SK-N-SH (cell line): Measurements from ENCODE around the gene AMHR2. TPM values are rescaled to one million over a fixed set of nuclear protein-coding genes. Genes with fewer than 3 reads are reported as not detected.

ENCODE experiments used
- CTCF ChIA-PET: fragments of 300-600, 350-600 bp; formaldehyde crosslinking; extraction: SDS; loops from one replicate; lab custom pipeline; 2021; lab: Yijun Ruan, JAX
- POLR2A ChIA-PET: fragments of 350-600 bp; sonication (Branson Sonifier 250); formaldehyde crosslinking; extraction: SDS; loops from one replicate; lab custom pipeline; 2020; ENCODE audit warnings: antibody characterized with exemption, inconsistent platforms; lab: Yijun Ruan, JAX
- DNase-seq: peaks from one replicate; pipeline ENCODE4 v3.0.0; 2012
- H2AFZ ChIP-seq: fragments of 200-600 bp; sonication (generic); 2 replicates; pipeline ENCODE4 v1.8.1; 2016; ENCODE audit warnings: antibody characterized with exemption, mild to moderate bottlenecking, low read depth
- H3F3A ChIP-seq: fragments of 200-600 bp; sonication (generic); replicated peaks from 2 replicates; pipeline ENCODE3; 2016; ENCODE audit warnings: antibody characterized with exemption, mild to moderate bottlenecking; ENCODE audit not compliant: insufficient read depth
- H3K27ac ChIP-seq, 2 experiments: fragments of 200-500 bp in 1 of 2; fragments of 200-600 bp in 1 of 2; sonication (Bioruptor generic) in 1 of 2; sonication (generic), shearing (Covaris generic) in 1 of 2; 2 replicates each; pipeline versions ENCODE4 v1.5.1 to v1.6.1; 2014 to 2016; ENCODE audit warnings: low read depth in 2 of 2, inconsistent platforms in 1 of 2, low read length in 1 of 2, mild to moderate bottlenecking in 1 of 2, mixed read lengths in 1 of 2
- H3K27me3 ChIP-seq: fragments of 200-600 bp; sonication (generic), shearing (Covaris generic); 2 replicates; pipeline ENCODE4 v1.6.1; 2016; ENCODE audit warnings: mixed run types; ENCODE audit not compliant: insufficient read depth
- H3K36me3 ChIP-seq, 2 experiments: fragments of 200-500 bp in 1 of 2; fragments of 200-600 bp in 1 of 2; sonication (Bioruptor generic) in 1 of 2; sonication (generic) in 1 of 2; replicated peaks in 1 of 2; 2 replicates each; pipeline versions ENCODE3 to v1.5.1; 2014 to 2016; ENCODE audit warnings: low read length in 1 of 2, mild to moderate bottlenecking in 1 of 2; ENCODE audit not compliant: insufficient read depth in 2 of 2, control insufficient read depth in 1 of 2
- H3K4me1 ChIP-seq, 2 experiments: fragments of 200-500 bp in 1 of 2; fragments of 200-600 bp in 1 of 2; sonication (Bioruptor generic) in 1 of 2; sonication (generic), shearing (Covaris generic) in 1 of 2; 2 replicates each; pipeline versions ENCODE4 v1.5.1 to v1.6.1; 2014 to 2016; ENCODE audit warnings: low read depth in 1 of 2, low read length in 1 of 2, mixed run types in 1 of 2; ENCODE audit not compliant: insufficient read depth in 2 of 2, control insufficient read depth in 1 of 2
- H3K4me2 ChIP-seq: fragments of 200-600 bp; sonication (generic), shearing (Covaris generic); 2 replicates; pipeline ENCODE4 v1.6.1; 2017; ENCODE audit warnings: mixed run types
- H3K4me3 ChIP-seq, 2 experiments: fragments of 200-500 bp in 1 of 2; fragments of 200-600 bp in 1 of 2; sonication (Bioruptor generic) in 1 of 2; sonication (generic), shearing (Covaris generic) in 1 of 2; 2 replicates each; pipeline versions ENCODE4 v1.5.1 to v1.8.1; 2014 to 2016; ENCODE audit warnings: low read depth in 2 of 2, inconsistent platforms in 1 of 2, low read length in 1 of 2, mild to moderate bottlenecking in 1 of 2, mixed read lengths in 1 of 2, moderate library complexity in 1 of 2
- H3K79me2 ChIP-seq: fragments of 200-600 bp; sonication (generic); 2 replicates; pipeline ENCODE4 v1.8.1; 2017; ENCODE audit warnings: mild to moderate bottlenecking; ENCODE audit not compliant: insufficient read depth
- H3K9ac ChIP-seq: fragments of 200-600 bp; sonication (generic); 2 replicates; pipeline ENCODE4 v1.6.1; 2017; ENCODE audit warnings: mixed run types
- H3K9me2 ChIP-seq: fragments of 200-600 bp; sonication (generic); 2 replicates; pipeline ENCODE4 v1.6.1; 2017; ENCODE audit warnings: mixed run types
- H3K9me3 ChIP-seq: fragments of 200-600 bp; sonication (generic); 2 replicates; pipeline ENCODE4 v1.6.1; 2017; ENCODE audit warnings: mixed run types, mild to moderate bottlenecking, moderate library complexity
- H4K20me1 ChIP-seq: fragments of 200-600 bp; sonication (generic); 2 replicates; pipeline ENCODE4 v1.6.1; 2017; ENCODE audit warnings: mild to moderate bottlenecking, mixed run types; ENCODE audit not compliant: insufficient read depth
- CHD2 ChIP-seq: fragments of 150-350 bp; IDR thresholded peaks from 2 replicates; pipeline ENCODE4 v1.6.1; 2018; ENCODE audit warnings: low read length; ENCODE audit not compliant: partially characterized antibody
- EP300 ChIP-seq, 2 experiments: IDR thresholded peaks; 2 replicates each; pipeline versions ENCODE4 v1.4.0 to v1.6.1; 2012; ENCODE audit warnings: borderline replicate concordance in 1 of 2, low read depth in 1 of 2, low read length in 1 of 2
- FOXJ3 ChIP-seq: sonication (generic); formaldehyde crosslinking; IDR thresholded peaks from 2 replicates; pipeline ENCODE4 v1.5.1; 2020; ENCODE audit warnings: mild to moderate bottlenecking, missing genetic modification reagents
- FOXM1 ChIP-seq: IDR thresholded peaks from 2 replicates; pipeline ENCODE4 v1.4.0; 2012; ENCODE audit warnings: low read depth, mild to moderate bottlenecking
- IRF3 ChIP-seq: fragments of 150-350 bp; IDR thresholded peaks from 2 replicates; pipeline ENCODE4 v1.6.1; 2016; ENCODE audit warnings: mild to moderate bottlenecking, low read depth, low read length
- JUND ChIP-seq: IDR thresholded peaks from 2 replicates; pipeline ENCODE4 v1.4.0; 2012
- PBX3 ChIP-seq: IDR thresholded peaks from 2 replicates; pipeline ENCODE4; 2012
- POLR2AphosphoS5 ChIP-seq: IDR thresholded peaks from 2 replicates; pipeline ENCODE4 v1.6.1; 2012; ENCODE audit warnings: low read depth, low read length
- RAD21 ChIP-seq: IDR thresholded peaks from 2 replicates; pipeline ENCODE4 v1.6.1; 2012; ENCODE audit warnings: mild to moderate bottlenecking, low read length
- RCOR1 ChIP-seq: fragments of 150-350 bp; IDR thresholded peaks from 2 replicates; pipeline ENCODE4 v1.6.1; 2017; ENCODE audit warnings: antibody characterized with exemption, low read length
- REST ChIP-seq: IDR thresholded peaks from 2 replicates; pipeline ENCODE4 v1.6.1; 2012; ENCODE audit warnings: mild to moderate bottlenecking, low read depth, low read length, moderate library complexity
- RXRA ChIP-seq: IDR thresholded peaks from 2 replicates; pipeline ENCODE4 v1.4.0; 2012; ENCODE audit warnings: low read depth, mild to moderate bottlenecking, borderline replicate concordance
- TAF1 ChIP-seq: IDR thresholded peaks from 2 replicates; pipeline ENCODE4 v1.6.1; 2012; ENCODE audit warnings: low read depth, mild to moderate bottlenecking, low read length, moderate library complexity, borderline replicate concordance
- USF1 ChIP-seq: IDR thresholded peaks from 2 replicates; pipeline ENCODE4 v1.4.0; 2012; ENCODE audit warnings: low read depth, borderline replicate concordance
- YY1 ChIP-seq: IDR thresholded peaks from 2 replicates; pipeline ENCODE4 v1.4.0; 2012; ENCODE audit warnings: low read depth, mild to moderate bottlenecking
- ZBTB33 ChIP-seq: IDR thresholded peaks from 2 replicates; pipeline ENCODE4 v1.4.0; 2012; ENCODE audit warnings: low read depth, borderline replicate concordance
- WGBS: methylation state at CpG from one replicate; pipeline ENCODE4 v1.1.6; 2017; ENCODE audit warnings: low lambda C conversion rate; 5-methylcytosine and 5-hydroxymethylcytosine counted together
- polyA plus RNA-seq, 3 experiments: library from polyadenylated mRNA; depleted of rRNA; stranded (reverse); fragments of >200 nt; gene quantifications; 2 replicates each; pipeline ENCODE4 v1.2.3, GENCODE V29; 2012

The AMHR2 gene
- polyA plus RNA-seq, 1 of the 3 experiments (the other 2 are of a cell fraction), result 0.03 TPM

- TF ChIP-seq TAF1 (peak; percentile 57), ZBTB33 (no peak), RAD21 (no peak), IRF3 (no peak), EP300 (IDR thresholded peaks at IDR 0.05; ENCODE audit: borderline replicate concordance in 1 of 2, low read depth in 1 of 2, low read length in 1 of 2) (no peak), YY1 (peak; percentile 75), USF1 (peak; percentile 55; the same call in 1 of the 2 replicates), RCOR1 (no peak), REST (no peak)
Observed at GRCh38 chr12:53441040-53441833, 17.6 kb downstream of the AMHR2 start, which contains the start of gene PRR13 (continued).

- peaks cover 11% of the 10 kb centered on the region for H3F3A ChIP-seq
- H4K20me1 ChIP-seq, result no peaks in the 10 kb centered on the region
- POLR2A ChIA-PET, result no interaction called here
- H3K27me3 ChIP-seq, result no peaks in the 10 kb centered on the region
- no peak overlapping the region for H3K9ac ChIP-seq
- H3K4me3 ChIP-seq, result no peak overlapping the region
- H3K36me3 ChIP-seq, result peaks cover 11 to 20% of the 10 kb centered on the region in 2 experiments
- 0 out of 2 replicates have a peak overlapping the region, but pooled peaks have one; percentile 8 for H3K4me2 ChIP-seq
- H2AFZ ChIP-seq, result no peak overlapping the region
- no peaks in the 10 kb centered on the region for H3K9me3 ChIP-seq
- DNase-seq, result no peak
- 91% methylated on average over 4 of the region's 4 CpGs for WGBS
- no peak overlapping the region for H3K27ac ChIP-seq
- peaks cover 34% of the 10 kb centered on the region for H3K79me2 ChIP-seq
- H3K9me2 ChIP-seq, result no peaks in the 10 kb centered on the region
- CTCF ChIA-PET, result interaction anchor here (1.6 kb wide), 1 partner anchor 92 kb away, joined by 3 read pairs; no protein-coding TSS in a partner anchor
- H3K4me1 ChIP-seq, result peaks cover 0 to 7% of the 10 kb centered on the region in 2 experiments; a peak in 1 of 4 replicates
- no peak for TF ChIP-seq FOXM1
- no peak for TF ChIP-seq FOXJ3 (CRISPR knock-in tag)
- TF ChIP-seq POLR2AphosphoS5, result no peak
- TF ChIP-seq RXRA, result no peak
- TF ChIP-seq JUND, result no peak
- no peak for TF ChIP-seq CHD2
- no peak for TF ChIP-seq PBX3
- TF ChIP-seq ZBTB33, result no peak
Observed at GRCh38 chr12:53443955-53444354, 20.3 kb downstream of the AMHR2 start.
